ENCODE data around the gene C19orf67. TPM values are rescaled to one million over a fixed set of nuclear protein-coding genes. Genes with fewer than 3 reads are reported as not detected.
A peak's percentile ranks its signal among the peaks of the same experiment; 100 is the strongest.

Gene C19orf67
- total and polyA plus RNA-seq, 2 of the 13 experiments (the other 11 are each of a cell fraction or from before 2014, with no cell fraction given), result 0.11 to 0.32 TPM

DNA sequence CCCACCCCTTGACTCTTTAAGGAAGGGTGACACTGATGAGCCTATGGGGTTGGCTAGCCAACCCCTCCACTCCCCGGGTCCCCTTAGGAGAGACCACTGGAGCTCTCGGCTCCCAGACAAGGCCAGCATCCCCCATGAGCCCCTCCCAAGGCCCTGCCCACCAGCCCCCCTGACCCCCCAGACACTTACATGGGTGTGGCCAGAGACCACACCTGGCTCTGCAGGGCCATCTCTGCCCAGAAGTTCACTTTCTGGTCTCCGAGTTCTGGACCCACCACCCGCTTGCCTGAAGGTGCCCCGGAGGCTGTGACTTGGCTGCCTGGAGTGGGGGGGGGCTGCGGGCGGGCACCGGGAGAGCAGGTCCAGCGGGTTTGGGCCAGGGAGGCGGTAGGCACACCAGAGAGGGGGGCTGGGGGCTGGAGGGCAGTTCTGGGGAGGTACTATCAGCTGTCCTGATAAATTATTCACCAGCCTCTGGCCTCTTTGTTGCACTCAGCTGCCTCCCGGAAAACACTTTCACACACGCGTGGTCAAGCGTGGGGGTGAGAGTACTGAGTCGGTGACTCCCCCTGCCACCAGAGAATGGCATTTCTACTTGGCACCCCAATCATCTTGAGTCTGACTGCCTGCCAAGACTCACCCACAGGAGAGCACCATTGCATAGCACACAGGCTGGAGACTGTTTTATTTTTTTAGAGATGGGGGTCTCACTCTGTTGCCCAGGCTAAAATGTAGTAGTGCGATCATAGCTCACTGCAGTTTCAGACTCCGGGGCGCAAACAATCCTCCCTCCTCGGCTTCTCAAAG is 23.6 kb downstream of the C19orf67 start, which contains the start of gene PALM3 (continued):
- 0 out of 2 replicates have a peak, but pooled peaks have one; percentile 19 for TF ChIP-seq ZNF891 (CRISPR knock-in tag; IDR thresholded peaks at IDR 0.05)
- 0 out of 2 replicates have a peak, but pooled peaks have one; percentile 41 for TF ChIP-seq ZMAT3 (CRISPR knock-in tag; conservative IDR thresholded peaks at IDR 0.05)
- TF ChIP-seq HCFC1 (IDR thresholded peaks at IDR 0.05; ENCODE audit: low read depth, low read length), result no peak
- TF ChIP-seq, protein P1, sequence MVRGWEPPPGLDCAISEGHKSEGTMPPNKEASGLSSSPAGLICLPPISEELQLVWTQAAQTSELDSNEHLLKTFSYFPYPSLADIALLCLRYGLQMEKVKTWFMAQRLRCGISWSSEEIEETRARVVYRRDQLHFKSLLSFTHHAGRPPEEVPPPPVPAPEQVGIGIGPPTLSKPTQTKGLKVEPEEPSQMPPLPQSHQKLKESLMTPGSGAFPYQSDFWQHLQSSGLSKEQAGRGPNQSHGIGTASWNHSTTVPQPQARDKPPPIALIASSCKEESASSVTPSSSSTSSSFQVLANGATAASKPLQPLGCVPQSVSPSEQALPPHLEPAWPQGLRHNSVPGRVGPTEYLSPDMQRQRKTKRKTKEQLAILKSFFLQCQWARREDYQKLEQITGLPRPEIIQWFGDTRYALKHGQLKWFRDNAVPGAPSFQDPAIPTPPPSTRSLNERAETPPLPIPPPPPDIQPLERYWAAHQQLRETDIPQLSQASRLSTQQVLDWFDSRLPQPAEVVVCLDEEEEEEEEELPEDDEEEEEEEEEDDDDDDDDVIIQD (CRISPR knock-in tag; IDR thresholded peaks at IDR 0.05; ENCODE audit: low read depth), result no peak
- no peak for TF ChIP-seq MYNN (CRISPR knock-in tag; IDR thresholded peaks at IDR 0.05; ENCODE audit: low read depth)
- no peak for TF ChIP-seq ZFY (CRISPR knock-in tag; IDR thresholded peaks at IDR 0.05)
- TF ChIP-seq ZNF572 (CRISPR knock-in tag; IDR thresholded peaks at IDR 0.05), result 0 out of 2 replicates have a peak, but pooled peaks have one; percentile 35
- peak; percentile 52 for TF ChIP-seq AGO2 (optimal IDR thresholded peaks at IDR 0.05; ENCODE audit: low read depth, low read length)
- no peak for TF ChIP-seq MAFK (conservative IDR thresholded peaks at IDR 0.05 in 1 of 2, IDR thresholded peaks at IDR 0.05 in 1 of 2; ENCODE audit: low read length in 2 of 2)
- 0 out of 2 replicates have a peak, but pooled peaks have one; percentile 33 for TF ChIP-seq ZNF333 (CRISPR knock-in tag; IDR thresholded peaks at IDR 0.05; ENCODE audit: borderline replicate concordance)
- TF ChIP-seq, protein P2, sequence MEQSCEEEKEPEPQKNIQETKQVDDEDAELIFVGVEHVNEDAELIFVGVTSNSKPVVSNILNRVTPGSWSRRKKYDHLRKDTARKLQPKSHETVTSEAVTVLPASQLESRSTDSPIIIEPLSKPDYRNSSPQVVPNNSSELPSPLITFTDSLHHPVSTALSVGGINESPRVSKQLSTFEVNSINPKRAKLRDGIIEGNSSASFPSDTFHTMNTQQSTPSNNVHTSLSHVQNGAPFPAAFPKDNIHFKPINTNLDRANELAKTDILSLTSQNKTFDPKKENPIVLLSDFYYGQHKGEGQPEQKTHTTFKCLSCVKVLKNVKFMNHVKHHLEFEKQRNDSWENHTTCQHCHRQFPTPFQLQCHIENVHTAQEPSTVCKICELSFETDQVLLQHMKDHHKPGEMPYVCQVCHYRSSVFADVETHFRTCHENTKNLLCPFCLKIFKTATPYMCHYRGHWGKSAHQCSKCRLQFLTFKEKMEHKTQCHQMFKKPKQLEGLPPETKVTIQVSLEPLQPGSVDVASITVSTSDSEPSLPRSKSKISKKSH (CRISPR knock-in tag; IDR thresholded peaks at IDR 0.05; ENCODE audit: borderline replicate concordance), result no peak
- no peak for TF ChIP-seq ZNF124 (CRISPR knock-in tag; IDR thresholded peaks at IDR 0.05)
- TF ChIP-seq NCOR1 (IDR thresholded peaks at IDR 0.05; ENCODE audit: borderline replicate concordance, low read length), result no peak; the same call in 1 of the 2 replicates
- peak; percentile 97 for TF ChIP-seq ZNF121 (CRISPR knock-in tag; IDR thresholded peaks at IDR 0.05)
- TF ChIP-seq SP4 (CRISPR knock-in tag; IDR thresholded peaks at IDR 0.05), result 0 out of 2 replicates have a peak, but pooled peaks have one; percentile 35
- TF ChIP-seq RCOR2 (CRISPR knock-in tag; IDR thresholded peaks at IDR 0.05), result no peak
- no peak for TF ChIP-seq ZNF644 (CRISPR knock-in tag; IDR thresholded peaks at IDR 0.05; ENCODE audit: low read depth)
- TF ChIP-seq IRX3 (CRISPR knock-in tag; IDR thresholded peaks at IDR 0.05; ENCODE audit: borderline replicate concordance, low read depth), result no peak
- peak; percentile 13 for TF ChIP-seq ZFX (CRISPR knock-in tag; IDR thresholded peaks at IDR 0.05; ENCODE audit: low read depth)
- TF ChIP-seq RBM39 (IDR thresholded peaks at IDR 0.05; ENCODE audit: low read depth, low read length, poor library complexity, severe bottlenecking), result peak; percentile 70
- peak; percentile 69; the same call in 1 of the 2 replicates for TF ChIP-seq HNRNPL (IDR thresholded peaks at IDR 0.05; ENCODE audit: low read depth, low read length)
- peak; percentile 59 for TF ChIP-seq SRSF1 (optimal IDR thresholded peaks at IDR 0.05; ENCODE audit: low read depth, low read length)
- 0 out of 2 replicates have a peak, but pooled peaks have one; percentile 13 for TF ChIP-seq ZSCAN21 (CRISPR knock-in tag; IDR thresholded peaks at IDR 0.05; ENCODE audit: borderline replicate concordance)
- TF ChIP-seq SRY (CRISPR knock-in tag; IDR thresholded peaks at IDR 0.05), result no peak
- TF ChIP-seq, protein P3, sequence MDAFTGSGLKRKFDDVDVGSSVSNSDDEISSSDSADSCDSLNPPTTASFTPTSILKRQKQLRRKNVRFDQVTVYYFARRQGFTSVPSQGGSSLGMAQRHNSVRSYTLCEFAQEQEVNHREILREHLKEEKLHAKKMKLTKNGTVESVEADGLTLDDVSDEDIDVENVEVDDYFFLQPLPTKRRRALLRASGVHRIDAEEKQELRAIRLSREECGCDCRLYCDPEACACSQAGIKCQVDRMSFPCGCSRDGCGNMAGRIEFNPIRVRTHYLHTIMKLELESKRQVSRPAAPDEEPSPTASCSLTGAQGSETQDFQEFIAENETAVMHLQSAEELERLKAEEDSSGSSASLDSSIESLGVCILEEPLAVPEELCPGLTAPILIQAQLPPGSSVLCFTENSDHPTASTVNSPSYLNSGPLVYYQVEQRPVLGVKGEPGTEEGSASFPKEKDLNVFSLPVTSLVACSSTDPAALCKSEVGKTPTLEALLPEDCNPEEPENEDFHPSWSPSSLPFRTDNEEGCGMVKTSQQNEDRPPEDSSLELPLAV (CRISPR knock-in tag; conservative IDR thresholded peaks at IDR 0.05; ENCODE audit: low read depth), result no peak
- 0 out of 4 replicates have a peak, but pooled peaks of 1 of the 2 experiments have one; percentile 47 for TF ChIP-seq POLR2A (IDR thresholded peaks at IDR 0.05; ENCODE audit: insufficient read depth in 1 of 2, low read depth in 2 of 2, low read length in 2 of 2)
